IPS-NIHi11 (cell line): ENCODE data around the gene RNF26.

ENCODE experiments used
- DNase-seq: peaks from one replicate; pipeline ENCODE4 v3.0.0; 2012; ENCODE audit warnings: mixed read lengths, low spot score

The RNF26 gene

GRCh38 chr11:119336744-119337469 is 2.6 kb downstream of the RNF26 start:
- no peak for DNase-seq

DNA sequence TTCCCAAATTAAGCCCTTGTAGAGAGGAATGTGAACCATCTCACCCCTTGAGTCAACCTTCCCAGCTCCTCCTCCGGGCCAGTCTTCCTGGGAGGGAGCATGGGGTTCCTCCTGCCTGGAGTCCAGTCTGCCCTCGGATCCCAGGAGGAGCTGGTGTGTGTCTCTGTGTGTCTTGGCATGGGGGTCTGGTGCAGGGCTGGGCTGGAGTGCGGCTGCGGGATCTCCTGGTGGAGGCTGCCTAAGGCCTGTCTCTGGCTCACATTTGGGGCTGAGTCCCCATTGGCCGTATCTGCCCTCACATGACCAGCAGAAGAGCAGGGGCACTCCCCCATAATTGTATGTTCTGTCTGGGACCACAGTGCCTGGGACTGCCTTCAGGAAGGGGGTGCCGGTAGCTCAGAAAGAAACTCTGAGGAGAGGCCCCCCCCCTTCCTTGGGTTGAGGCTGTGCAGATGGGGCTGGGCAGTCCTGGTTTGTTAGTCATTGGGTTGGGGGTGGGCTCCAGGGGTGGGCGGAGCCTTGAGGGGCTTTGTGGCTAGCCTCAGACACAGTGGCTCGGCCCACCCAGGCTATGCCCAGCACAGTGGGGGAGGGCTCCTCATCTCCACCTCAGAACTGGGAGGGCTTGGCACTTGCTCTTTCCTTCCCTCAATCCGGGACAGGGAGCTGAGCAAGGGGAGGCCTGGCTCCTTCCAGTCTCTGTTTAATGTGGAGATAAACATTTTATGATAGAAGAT is 3.4 kb downstream of the RNF26 start:
- peak; percentile 55 for DNase-seq

GRCh38 chr11:119338318-119338890 is 4.1 kb downstream of the RNF26 start:
- peak; percentile 80 for DNase-seq

DNA sequence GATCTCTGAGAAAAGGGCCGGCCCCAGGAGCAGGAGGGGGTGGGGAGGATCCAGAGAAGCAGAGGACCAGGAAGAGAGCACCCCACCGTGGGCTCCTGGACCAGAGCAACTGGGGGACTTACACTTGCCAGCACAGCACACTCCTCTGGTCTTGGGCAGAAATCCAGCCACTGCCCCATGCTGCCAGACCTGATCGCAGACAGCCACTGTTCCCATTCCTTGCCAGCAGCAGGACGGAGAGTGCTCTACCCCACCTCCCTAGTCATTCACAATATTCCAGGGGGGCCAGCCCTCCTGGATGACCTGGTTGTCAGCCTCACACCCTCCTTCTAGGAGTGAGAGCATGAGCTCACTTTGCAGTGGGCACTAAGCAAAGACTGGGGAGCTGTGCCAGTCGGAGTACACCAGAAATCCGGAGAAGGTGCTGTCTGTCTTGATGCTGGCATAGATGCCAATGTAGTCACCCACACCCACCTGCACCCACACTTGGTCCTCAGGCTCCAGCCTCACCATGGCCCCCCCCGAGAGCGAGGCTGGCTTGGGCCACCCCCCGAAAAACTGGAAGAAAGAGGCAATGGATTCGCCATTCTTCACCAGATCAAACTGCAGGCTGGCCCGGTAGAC is 4.8 kb downstream of the RNF26 start:
- no peak for DNase-seq

DNA sequence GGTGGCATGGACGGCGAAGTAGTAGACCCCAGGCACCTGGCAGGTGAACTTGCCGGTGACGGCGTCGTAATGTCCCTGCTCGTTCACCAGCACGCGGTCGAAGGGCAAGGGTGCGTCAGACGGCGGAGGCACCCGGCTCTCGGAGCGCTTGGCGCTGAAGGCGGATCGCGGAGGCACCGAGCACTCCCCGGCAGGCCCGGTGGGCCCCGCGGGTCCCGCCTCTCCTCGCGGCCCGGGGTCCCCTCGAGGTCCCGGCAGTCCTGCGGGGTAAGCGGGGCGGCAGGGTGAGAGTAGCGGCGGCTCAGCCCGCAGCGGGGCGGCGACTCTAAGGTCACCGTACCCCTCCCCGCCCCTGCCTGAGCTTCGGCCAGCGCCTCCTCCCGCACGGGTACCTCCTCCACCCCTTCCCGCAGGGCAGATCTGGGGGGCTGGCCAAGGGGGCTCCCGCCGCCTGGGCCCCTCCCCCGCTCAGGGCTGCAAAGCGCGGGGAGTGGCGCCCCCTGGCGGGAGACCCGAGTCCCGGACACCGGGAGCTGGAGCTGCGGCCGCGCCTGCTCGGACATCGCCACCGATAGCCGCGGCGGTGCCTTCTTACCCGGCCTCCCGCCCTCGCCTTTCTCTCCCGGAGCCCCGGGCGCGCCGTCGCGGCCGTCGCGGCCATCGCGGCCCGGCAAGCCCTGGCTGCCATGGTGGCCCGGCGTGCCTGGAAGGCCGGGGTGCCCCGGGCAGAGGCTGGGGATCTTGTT is 5.4 kb downstream of the RNF26 start:
- DNase-seq, result peak; percentile 89

DNA sequence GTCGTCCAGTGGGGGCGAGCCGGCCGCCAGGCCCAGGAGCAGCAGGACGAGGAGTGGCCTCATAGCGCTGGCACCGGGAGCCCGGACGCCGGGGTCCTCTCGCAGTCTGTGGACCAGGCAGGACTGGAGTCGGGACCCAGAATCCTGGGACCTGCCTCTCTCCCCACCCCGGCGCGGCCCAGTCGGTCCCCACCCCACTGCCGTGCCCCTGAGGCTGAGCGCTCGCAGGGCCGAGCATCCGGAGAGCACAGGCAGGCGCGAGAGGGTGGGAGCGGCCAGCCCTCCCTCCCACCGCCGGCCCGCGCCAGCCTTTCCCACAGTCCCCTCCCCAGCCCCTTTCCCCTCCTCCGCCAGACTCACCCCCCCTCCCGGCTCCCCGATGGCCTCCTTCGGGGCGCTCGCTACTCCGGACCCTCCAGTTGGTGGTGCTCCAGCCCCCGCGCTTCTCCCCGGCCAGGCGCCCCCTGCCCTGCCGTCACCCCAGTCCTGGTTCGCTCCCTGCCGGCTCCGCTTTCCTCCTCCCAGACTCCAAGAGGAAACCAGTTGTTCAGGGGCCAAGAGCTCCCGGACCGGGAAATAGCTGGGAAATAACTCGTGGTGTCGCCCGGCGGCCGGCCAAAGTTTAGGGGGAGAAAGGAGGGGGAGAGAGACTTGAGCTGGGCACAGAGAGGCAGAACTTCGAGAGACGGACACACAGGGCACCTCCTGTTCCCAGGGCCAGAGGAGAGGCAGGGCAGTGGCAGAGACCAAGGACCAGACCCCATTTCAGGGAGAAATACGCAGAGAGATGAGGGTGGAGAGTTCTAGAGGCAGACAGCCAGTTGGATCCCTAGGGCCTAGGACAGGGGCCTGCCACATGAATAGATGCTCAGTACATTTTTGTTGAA is 6.3 kb downstream of the RNF26 start, which contains the start of gene C1QTNF5:
TSS of gene C1QTNF5 (minus strand) at position 549 of the 887 bp plus-strand sequence. CDS start at position 63, 486 bp downstream.
- peak; percentile 56 for DNase-seq

GRCh38 chr11:119341222-119342022 is 7.1 kb downstream of the RNF26 start:
- DNase-seq, result peak; percentile 48

GRCh38 chr11:119342023-119342300 is 7.6 kb downstream of the RNF26 start:
- DNase-seq, result no peak

DNA sequence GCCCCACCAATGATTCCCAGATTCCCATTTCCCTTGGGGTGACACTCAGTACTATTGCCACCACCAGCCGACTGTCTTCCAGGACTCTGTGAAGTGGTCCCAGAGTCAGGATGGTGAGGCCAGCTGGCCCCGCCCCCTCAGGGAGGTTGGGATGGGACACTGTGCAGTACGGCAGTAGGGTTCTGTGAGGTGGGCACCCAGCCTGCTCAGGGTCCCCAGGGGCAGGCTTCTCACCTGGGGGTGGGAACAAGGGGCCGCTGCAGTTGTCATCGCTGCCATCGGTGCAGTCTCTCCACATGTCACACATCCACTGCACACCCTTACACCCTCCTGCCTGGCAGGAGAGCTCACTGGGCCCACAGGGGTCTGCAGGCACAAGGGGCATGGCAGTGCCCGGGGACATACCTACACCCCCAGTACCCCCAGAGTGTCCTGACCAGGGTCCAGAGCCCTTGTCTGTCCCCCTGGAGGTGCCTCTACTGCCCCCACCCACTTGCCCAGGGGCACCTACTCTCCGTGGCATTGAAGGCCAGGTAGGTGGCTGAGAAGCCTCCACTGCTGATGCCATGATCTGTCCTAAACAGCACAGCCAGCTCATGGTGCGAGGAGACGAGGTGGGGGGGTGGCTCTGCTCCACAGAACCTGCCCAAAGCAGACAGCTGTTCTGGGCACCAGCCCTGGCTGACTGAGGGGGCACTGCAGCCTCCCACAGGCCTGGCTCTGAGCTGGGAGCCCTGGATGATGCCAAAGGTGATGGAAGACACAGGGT is 8.2 kb downstream of the RNF26 start:
- no peak for DNase-seq

GRCh38 chr11:119343726-119344125 is 9.4 kb downstream of the RNF26 start:
- no peak for DNase-seq

DNA sequence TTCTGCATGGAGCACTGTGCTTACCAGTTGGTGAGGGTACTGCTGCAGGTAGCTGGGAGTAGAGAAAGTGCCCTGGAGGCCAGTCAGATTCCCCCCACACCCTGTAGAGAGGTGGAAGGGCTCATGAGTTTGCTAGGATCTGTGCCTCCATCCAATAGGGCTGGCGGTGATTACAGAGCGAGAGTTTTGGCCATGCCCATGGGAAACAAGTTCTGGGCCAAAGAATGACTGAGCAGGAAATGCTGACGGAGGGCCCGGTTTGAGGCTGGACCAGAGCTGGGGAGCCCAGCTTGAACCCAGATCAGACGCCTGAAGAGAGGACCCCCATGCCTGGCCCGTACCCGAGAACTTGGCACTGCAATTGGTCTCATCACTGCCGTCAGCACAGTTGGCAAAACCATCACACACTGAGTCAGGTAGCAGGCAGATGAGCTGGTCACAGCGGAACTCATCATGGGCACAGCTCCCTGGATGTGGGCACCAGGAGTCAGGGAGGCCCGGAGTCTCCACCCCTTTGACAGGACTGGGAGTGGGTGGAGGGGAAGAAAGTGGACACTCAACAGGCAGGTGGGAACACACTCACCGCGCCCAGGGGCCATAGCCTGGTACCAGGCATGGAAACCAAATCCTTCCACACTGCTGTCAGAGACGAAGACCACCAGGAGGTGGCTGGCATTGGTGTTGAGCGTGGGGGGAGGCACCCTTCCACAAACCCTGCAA is 10.1 kb downstream of the RNF26 start:
- no peak for DNase-seq

DNA sequence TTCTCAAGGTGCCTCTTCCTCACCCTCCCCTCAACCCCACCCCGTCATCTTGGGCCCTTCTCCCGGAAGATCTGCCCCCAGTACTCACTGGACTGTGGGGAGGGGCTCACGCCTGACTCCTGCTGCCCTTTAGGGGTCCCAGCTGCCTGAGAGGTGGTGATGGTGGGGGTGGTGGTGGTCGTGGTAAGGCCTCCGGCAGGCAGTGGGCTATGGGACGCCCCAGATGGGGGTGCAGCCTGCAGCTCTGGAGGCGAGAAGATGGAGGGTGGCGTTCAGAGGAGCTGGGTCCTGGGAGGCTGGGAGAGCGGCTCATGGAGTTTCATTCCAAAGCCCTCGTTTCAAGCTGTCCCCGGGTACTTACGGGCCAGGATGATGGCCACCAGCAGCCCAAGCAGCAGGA is 11.4 kb downstream of the RNF26 start:
- no peak for DNase-seq

- DNase-seq, result no peak
Measured at GRCh38 chr11:119346605-119347004, 12.3 kb downstream of the RNF26 start, which contains the start of gene MFRP. TSS of gene MFRP (minus strand) at chr11:119346705. CDS start at chr11:119346513, 192 bp downstream.

DNA sequence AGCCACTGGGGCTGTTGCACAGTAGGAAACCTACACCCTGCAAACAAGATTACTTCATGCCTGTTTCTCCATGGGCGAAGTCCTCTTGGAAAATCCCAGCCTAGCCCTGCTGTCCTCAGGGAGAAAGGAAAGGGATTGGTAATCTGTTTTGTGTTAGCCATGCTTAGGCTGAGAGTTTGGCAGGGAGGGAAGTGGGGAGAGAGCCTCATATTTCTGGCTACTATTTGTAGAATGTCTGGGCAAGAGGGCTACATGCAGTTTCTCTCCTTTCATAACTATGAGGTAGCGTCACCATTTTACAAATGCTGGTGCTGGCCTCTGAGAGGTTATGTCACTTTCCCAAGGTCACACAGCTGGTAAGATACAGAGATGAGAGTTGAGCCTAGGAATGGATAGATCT is 12.9 kb downstream of the RNF26 start:
- DNase-seq, result no peak

DNA sequence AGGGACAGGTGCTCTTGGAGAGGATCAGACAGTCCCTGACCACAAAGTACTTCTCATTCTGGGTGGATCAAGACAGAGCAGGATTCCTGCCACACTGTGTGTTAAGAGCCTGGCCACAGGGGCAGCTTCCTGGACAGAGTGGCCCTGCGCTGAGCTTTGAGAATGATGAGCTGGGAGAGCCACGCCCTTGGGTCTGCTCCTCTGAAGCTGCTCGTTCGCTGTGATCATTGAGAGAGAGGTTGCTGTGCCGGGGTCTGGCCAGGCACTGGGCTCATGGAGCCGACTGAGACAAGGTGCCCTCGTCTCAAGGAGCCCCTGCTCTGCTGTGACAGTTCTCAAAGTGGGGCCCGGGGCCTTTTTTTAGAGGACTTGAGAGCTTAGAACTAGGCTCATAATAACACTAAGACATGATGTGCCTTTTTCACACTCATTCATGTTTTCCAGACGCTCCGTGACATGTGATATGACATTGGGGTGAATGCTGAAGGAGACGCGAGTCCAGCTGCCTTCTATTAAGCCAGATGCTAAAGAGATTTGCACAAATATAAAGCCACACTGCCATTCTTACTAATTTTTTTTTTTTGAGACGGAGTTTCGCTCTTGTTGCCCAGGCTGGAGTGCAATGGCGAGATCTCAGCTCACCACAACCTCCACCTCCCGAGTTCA is 13.7 kb downstream of the RNF26 start:
- DNase-seq, result no peak

DNA sequence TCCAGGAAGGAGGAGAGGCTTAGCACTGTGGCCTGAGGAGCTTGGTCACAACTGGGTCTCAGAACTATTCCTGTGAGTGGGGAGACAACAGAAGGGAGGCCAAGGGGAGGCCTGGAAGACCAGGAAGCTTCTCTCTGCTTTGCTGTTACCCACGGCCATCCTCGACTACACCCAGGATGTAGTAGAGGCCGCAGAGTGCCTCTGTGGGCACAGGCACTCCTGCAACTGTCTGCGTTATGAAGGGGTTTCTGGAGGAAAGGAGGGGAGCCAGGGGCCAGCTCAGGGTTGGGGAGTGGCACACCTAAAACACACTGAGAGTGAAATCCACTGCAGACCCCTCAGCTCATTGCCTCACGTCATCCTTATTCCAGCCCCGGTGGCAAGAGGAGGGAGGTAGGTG is 16.0 kb downstream of the RNF26 start:
- no peak for DNase-seq

DNA sequence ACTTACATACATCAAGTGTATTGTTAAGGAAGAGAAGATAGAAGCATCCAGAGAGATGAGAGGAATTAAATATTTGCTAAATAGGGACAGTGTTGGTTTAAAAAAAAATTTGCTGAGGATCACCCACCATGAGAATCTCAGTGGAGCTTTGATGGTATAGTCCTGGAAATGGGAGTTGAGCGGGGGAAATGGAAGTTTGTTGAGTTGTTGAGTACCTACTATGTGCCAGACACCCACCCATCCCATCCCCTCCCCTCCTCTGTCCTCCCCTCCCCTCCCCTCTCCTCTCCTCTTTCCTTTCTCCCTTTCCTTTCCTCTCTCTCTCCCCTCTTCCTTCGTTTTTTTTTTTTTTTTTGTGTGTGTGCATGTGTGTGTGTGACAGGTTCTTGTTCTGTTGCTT is 16.9 kb downstream of the RNF26 start:
- DNase-seq, result no peak

DNA sequence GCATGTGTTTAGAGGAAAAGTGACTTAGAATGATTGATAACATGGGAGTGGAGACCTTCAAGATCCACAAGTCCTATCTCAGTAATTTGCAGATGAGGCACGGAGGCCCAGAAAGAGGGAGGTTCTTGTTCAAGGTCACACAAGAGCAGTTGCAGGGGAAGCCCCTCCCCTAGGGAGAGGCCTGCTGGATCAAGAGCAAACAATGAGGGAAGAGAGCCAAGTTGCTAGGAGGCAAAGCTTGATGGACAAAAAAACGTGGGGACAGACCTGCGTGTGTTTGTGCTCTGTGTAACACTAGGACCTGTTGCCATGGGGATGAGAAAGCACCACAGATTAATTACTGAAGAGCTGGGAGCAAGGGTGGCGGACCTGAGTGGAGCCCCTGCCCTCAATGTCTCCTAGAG is 18.5 kb downstream of the RNF26 start:
- peak; percentile 58 for DNase-seq
